Stomach (tissue), 9 donors: ENCODE measurements around the gene MMP3. TPM values are rescaled to one million over a fixed set of nuclear protein-coding genes. Genes with fewer than 3 reads are reported as not detected.
A peak's percentile ranks its signal among the peaks of the same experiment; 100 is the strongest.

Experiments used
- DNase-seq, 2 donors: peaks; one replicate each; pipeline versions ENCODE4 v3.0.0 to v3.0.0-alpha.2; 2013 to 2019
- H3K27ac ChIP-seq, 5 donors: fragments of 200-600 bp in 4 of 5; sonication (generic) in 4 of 5; one replicate each; pipeline ENCODE4 v1.5.1; 2013 to 2019; ENCODE audit warnings: mild to moderate bottlenecking in 1 of 5, moderate library complexity in 1 of 5
- H3K27me3 ChIP-seq, 3 donors: fragments of 200-600 bp; sonication (generic); one replicate each; pipeline ENCODE4 v1.5.1; 2017 to 2019; ENCODE audit warnings: mixed run types in 1 of 3
- H3K36me3 ChIP-seq, 4 donors: fragments of 200-600 bp; sonication (generic); 1 replicate in 3 of 4; 2 replicates in 1 of 4; pipeline ENCODE4 v1.5.1; 2016 to 2019
- H3K4me1 ChIP-seq, 4 donors: fragments of 200-600 bp; sonication (generic); one replicate each; pipeline ENCODE4 v1.5.1; 2016 to 2019
- H3K4me3 ChIP-seq, 4 donors: fragments of 200-600 bp; sonication (generic) in 3 of 4; one replicate each; pipeline ENCODE4 v1.5.1; 2016 to 2019; ENCODE audit warnings: mild to moderate bottlenecking in 1 of 4
- H3K9me3 ChIP-seq, 4 donors: fragments of 200-600 bp; sonication (generic); one replicate each; pipeline ENCODE4 v1.5.1; 2016 to 2019
- CTCF ChIP-seq, 7 experiments: fragments of 450-650 bp in 4 of 7; fragments of 200-600 bp in 3 of 7; sonication (generic) in 3 of 7; IDR thresholded peaks; one replicate each; pipeline ENCODE4 v1.5.1; 2016 to 2019; ENCODE audit warnings: antibody characterized with exemption in 7 of 7, control low read depth in 2 of 7, mild to moderate bottlenecking in 1 of 7
- EP300 ChIP-seq: sonication (generic); formaldehyde crosslinking; IDR thresholded peaks from one replicate; pipeline ENCODE4 v1.6.1; 2017; ENCODE audit warnings: antibody characterized with exemption
- POLR2A ChIP-seq, 4 donors: fragments of 450-650 bp; IDR thresholded peaks; one replicate each; pipeline ENCODE4 v1.6.1; 2016; ENCODE audit warnings: antibody characterized with exemption in 4 of 4, control low read depth in 2 of 4, mild to moderate bottlenecking in 1 of 4, moderate library complexity in 1 of 4
- POLR2AphosphoS5 ChIP-seq, 3 donors: sonication (generic); formaldehyde crosslinking; IDR thresholded peaks; one replicate each; pipeline ENCODE4 v1.6.1; 2016; ENCODE audit warnings: antibody characterized with exemption in 3 of 3
- WGBS, 5 donors: extraction: QIAGEN DNeasy Blood & Tissue Kit in 3 of 5; methylation state at CpG; one replicate each; pipeline versions ENCODE4 v1.1.5 to v1.1.7; 2013 to 2018; 5-methylcytosine and 5-hydroxymethylcytosine counted together
- intact Hi-C: fragments of 100-400 bp; cut with DNase I; formaldehyde crosslinking; loops from one replicate; pipeline ENCODE4 v1.15.1; 2023; ENCODE audit warnings: low total_unique reads
- polyA plus RNA-seq, 3 donors: library from polyadenylated mRNA; stranded (reverse); fragments of 200-250 nt; gene quantifications; one replicate each; pipeline ENCODE4 v1.2.3, GENCODE V29; 2013
- total RNA-seq, 5 donors: library from RNA; depleted of rRNA; stranded (reverse); fragments of >200 nt; gene quantifications; one replicate each; pipeline versions ENCODE4 v1.1.0 to v1.2.3, GENCODE V29; 2014 to 2016
- donor health status: healthy with polysubstance abuse.
- donor health status: Bipolar disorder and iron deficiency.
- donor health status: healthy.

Gene MMP3
- total and polyA plus RNA-seq, 8 donors, result 0.45 to 37.5 (median 1.7) TPM; not detected in 1

GRCh38 chr11:102800767-102801166 is 42.6 kb downstream of the MMP3 start:
- Histone ChIP-seq H3K9me3 (no peaks in the 10 kb centered on the region), H3K36me3 (no peaks in the 10 kb centered on the region), H3K27ac (peak overlapping the region in 1 of 5 donors; percentile 45), H3K27me3 (no peaks in the 10 kb centered on the region), H3K4me1 (peaks cover 0 to 22% (median 0%) of the 10 kb centered on the region in 4 donors), H3K4me3 (no peak overlapping the region)
- DNase-seq, result no peak
- intact Hi-C loops, result no loop called here
- TF ChIP-seq POLR2A (IDR thresholded peaks at IDR 0.05) (no peak), CTCF (IDR thresholded peaks at IDR 0.05) (no peak), EP300 (no peak), POLR2AphosphoS5 (IDR thresholded peaks at IDR 0.05) (no peak)
- whole genome bisulfite sequencing, 5 donors, result 72 to 84% (median 79%) methylated on average over 4 of the region's 4 CpGs

GRCh38 chr11:102799681-102800340 is 43.6 kb downstream of the MMP3 start:
- H3K4me3 ChIP-seq, result no peak overlapping the region
- H3K9me3 ChIP-seq, result no peaks in the 10 kb centered on the region
- WGBS, 5 donors, result 47 to 59% (median 55%) methylated on average over 6 of the region's 6 CpGs
- H3K36me3 ChIP-seq, result no peaks in the 10 kb centered on the region
- H3K4me1 ChIP-seq, result peaks cover 0 to 22% (median under 1%) of the 10 kb centered on the region in 4 donors
- H3K27ac ChIP-seq, result peak overlapping the region in 1 of 5 donors; percentile 45
- DNase-seq, result peak in 1 of 2 donors; percentile 34
- no peak for TF ChIP-seq POLR2A (IDR thresholded peaks at IDR 0.05)
- TF ChIP-seq POLR2AphosphoS5 (IDR thresholded peaks at IDR 0.05), result no peak
- no peaks in the 10 kb centered on the region for H3K27me3 ChIP-seq
- intact Hi-C loops, result no loop called here

GRCh38 chr11:102798012-102798746 is 45.2 kb downstream of the MMP3 start, which contains the start of gene MMP1:
TSS of gene MMP1 (minus strand) at chr11:102798160. CDS start at chr11:102798092, 68 bp downstream.
- DNase-seq, result no peak
- Histone ChIP-seq H3K36me3 (no peaks in the 10 kb centered on the region), H3K27ac (no peak within 1 kb of the TSS), H3K4me3 (no peak within 1 kb of the TSS), H3K4me1 (peaks cover 8 to 37% (median 10%) of the 10 kb centered on the region in 4 donors), H3K9me3 (no peaks in the 10 kb centered on the region), H3K27me3 (no peaks in the 10 kb centered on the region)
- WGBS, 5 donors, result 78 to 83% (median 81%) methylated on average over 7 of the region's 7 CpGs
- TF ChIP-seq POLR2AphosphoS5 (IDR thresholded peaks at IDR 0.05) (peak in 2 of 3 donors; percentile 36 to 42), POLR2A (IDR thresholded peaks at IDR 0.05) (no peak), CTCF (IDR thresholded peaks at IDR 0.05) (no peak)
- intact Hi-C loops, result no loop called here

GRCh38 chr11:102794382-102794781 is 49.0 kb downstream of the MMP3 start:
- Histone ChIP-seq H3K27me3 (no peaks in the 10 kb centered on the region), H3K27ac (peak overlapping the region in 3 of 5 donors; percentile 5 to 68 (median 22)), H3K4me3 (no peak overlapping the region), H3K4me1 (peaks cover 9 to 32% (median 12%) of the 10 kb centered on the region in 4 donors), H3K36me3 (no peaks in the 10 kb centered on the region), H3K9me3 (no peaks in the 10 kb centered on the region)
- intact Hi-C loops, result no loop called here
- DNase-seq, result no peak
- no peak for TF ChIP-seq POLR2AphosphoS5 (IDR thresholded peaks at IDR 0.05)

- peak overlapping the region; percentile 22 to 76 (median 68) for H3K27ac ChIP-seq
- WGBS, 5 donors, result 21 to 48% (median 33%) methylated on average over 6 of the region's 6 CpGs
Observed at GRCh38 chr11:102793677-102794290, 49.6 kb downstream of the MMP3 start.

More at GRCh38 chr11:102793677-102794290, 49.6 kb downstream of the MMP3 start:
- peaks cover 9 to 31% (median 12%) of the 10 kb centered on the region in 4 donors for H3K4me1 ChIP-seq
- no peaks in the 10 kb centered on the region for H3K9me3 ChIP-seq
- H3K4me3 ChIP-seq, result no peak overlapping the region
- peak in 1 of 2 donors; percentile 31 for DNase-seq
- intact Hi-C loops, result no loop called here
- H3K27me3 ChIP-seq, result no peaks in the 10 kb centered on the region
- H3K36me3 ChIP-seq, result no peaks in the 10 kb centered on the region
- no peak for TF ChIP-seq CTCF (IDR thresholded peaks at IDR 0.05)
- no peak for TF ChIP-seq EP300
- no peak for TF ChIP-seq POLR2A (IDR thresholded peaks at IDR 0.05)
- TF ChIP-seq POLR2AphosphoS5 (IDR thresholded peaks at IDR 0.05), result peak in 2 of 3 donors; percentile 27 to 41
